HUES6 (cell line): ENCODE measurements around the gene UBA7.
"Not testable (repeated sequence)": the region's sequence is repeated elsewhere in the genome, so short reads cannot be mapped to it uniquely, and the experiment has no call there.

Experiments used
- H3K27ac ChIP-seq: 2 replicates; pipeline ENCODE4 v1.7.0; 2013; ENCODE audit warnings: low read depth, mild to moderate bottlenecking, low read length, inconsistent platforms
- H3K27me3 ChIP-seq: 2 replicates; pipeline ENCODE4 v1.6.1; 2013; ENCODE audit warnings: low read length; ENCODE audit not compliant: control insufficient read depth, insufficient read depth
- H3K36me3 ChIP-seq: 2 replicates; pipeline ENCODE4 v1.6.1; 2013; ENCODE audit warnings: low read length; ENCODE audit not compliant: control insufficient read depth, insufficient read depth
- H3K4me1 ChIP-seq: 2 replicates; pipeline ENCODE4 v1.6.1; 2013; ENCODE audit warnings: low read length; ENCODE audit not compliant: control insufficient read depth, insufficient read depth
- H3K4me3 ChIP-seq: 2 replicates; pipeline ENCODE4 v1.5.1; 2013; ENCODE audit warnings: low read depth, low read length
- H3K9ac ChIP-seq: one replicate; pipeline ENCODE4 v1.6.1; 2013; ENCODE audit warnings: mild to moderate bottlenecking, low read length
- H3K9me3 ChIP-seq: 2 replicates; pipeline ENCODE4 v1.6.1; 2013; ENCODE audit warnings: low read depth, low read length; ENCODE audit not compliant: control insufficient read depth, insufficient read depth

UBA7 gene

GRCh38 chr3:49839193-49839809, 25.5 kb upstream of the UBA7 start:
- Histone ChIP-seq H3K9ac (no peak overlapping the region), H3K36me3 (peaks cover 80% of the 10 kb centered on the region), H3K4me3 (no peak overlapping the region), H3K9me3 (no peaks in the 10 kb centered on the region), H3K27me3 (no peaks in the 10 kb centered on the region), H3K4me1 (no peaks in the 10 kb centered on the region), H3K27ac (no peak overlapping the region)

DNA sequence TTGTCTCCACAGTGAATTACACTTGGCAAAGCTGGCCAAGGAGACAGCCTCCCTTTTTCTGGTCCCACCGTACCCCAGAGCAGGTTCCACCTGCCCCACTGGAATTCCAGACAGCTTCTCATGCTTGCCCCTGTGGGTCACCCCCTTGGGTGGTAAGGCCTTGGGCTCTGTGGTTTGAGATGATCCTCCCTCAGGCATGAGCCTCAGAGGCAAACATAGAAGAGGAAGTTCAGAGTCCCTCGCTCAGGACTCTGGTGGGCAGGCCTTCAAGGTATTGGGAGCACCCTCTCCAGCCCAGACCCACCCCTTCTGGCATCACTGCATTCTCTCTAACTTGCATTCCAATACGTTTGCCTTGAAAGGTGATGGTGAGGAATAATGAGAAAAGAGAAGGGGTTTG, 17.6 kb upstream of the UBA7 start:
- Histone ChIP-seq H3K4me3 (no peak overlapping the region), H3K9ac (no peak overlapping the region), H3K27ac (no peak overlapping the region), H3K27me3 (no peaks in the 10 kb centered on the region), H3K4me1 (no peaks in the 10 kb centered on the region), H3K36me3 (peaks cover 74% of the 10 kb centered on the region), H3K9me3 (no peaks in the 10 kb centered on the region)

DNA sequence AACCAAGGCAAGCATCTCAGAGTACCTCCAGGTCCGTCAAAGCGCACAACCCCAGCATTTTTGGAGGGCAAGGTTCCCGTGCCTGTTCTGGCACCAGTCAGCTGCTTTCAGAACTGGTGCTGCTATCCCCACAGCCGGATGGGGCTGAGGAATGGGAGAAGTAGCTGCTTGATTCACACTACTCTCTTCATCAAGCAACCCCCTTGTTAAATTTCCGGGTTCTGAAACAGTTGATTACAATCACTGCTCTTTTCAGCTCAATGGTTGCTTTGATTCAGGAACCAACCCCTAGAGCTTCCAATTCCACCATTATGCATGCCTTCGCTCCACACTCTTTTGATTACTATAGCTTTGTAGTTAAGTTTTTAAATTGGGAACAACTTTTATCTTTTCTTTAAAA, 12.3 kb upstream of the UBA7 start:
- peaks cover 33% of the 10 kb centered on the region for H3K36me3 ChIP-seq
- no peaks in the 10 kb centered on the region for H3K27me3 ChIP-seq
- no peak overlapping the region for H3K27ac ChIP-seq
- no peak overlapping the region for H3K9ac ChIP-seq
- no peaks in the 10 kb centered on the region for H3K9me3 ChIP-seq
- H3K4me1 ChIP-seq: no peaks in the 10 kb centered on the region
- no peak overlapping the region for H3K4me3 ChIP-seq

- not testable (repeated sequence) for H3K27ac ChIP-seq, H3K4me3 ChIP-seq, H3K9me3 ChIP-seq, H3K4me1 ChIP-seq, H3K9ac ChIP-seq, H3K36me3 ChIP-seq, H3K27me3 ChIP-seq
Measured at GRCh38 chr3:49823131-49823530, 9.4 kb upstream of the UBA7 start.

- no peaks in the 10 kb centered on the region; the same call in 1 of the 2 replicates for H3K27me3 ChIP-seq
- no peaks in the 10 kb centered on the region for H3K9me3 ChIP-seq
- H3K4me1 ChIP-seq: no peaks in the 10 kb centered on the region; the same call in 1 of the 2 replicates
- H3K9ac ChIP-seq: no peak overlapping the region
- no peak overlapping the region for H3K4me3 ChIP-seq
- H3K36me3 ChIP-seq: no peaks in the 10 kb centered on the region
- no peak overlapping the region for H3K27ac ChIP-seq
Measured at GRCh38 chr3:49812916-49813496, 747 bp downstream of the UBA7 start.

- Histone ChIP-seq H3K4me3 (no peak overlapping the region), H3K9ac (no peak overlapping the region), H3K9me3 (no peaks in the 10 kb centered on the region)
Measured at GRCh38 chr3:49807431-49808114, 6.2 kb downstream of the UBA7 start.

GRCh38 chr3:49806850-49807249, 6.9 kb downstream of the UBA7 start:
- no peak overlapping the region for H3K27ac ChIP-seq
- H3K36me3 ChIP-seq: no peaks in the 10 kb centered on the region
- no peaks in the 10 kb centered on the region for H3K9me3 ChIP-seq
- H3K4me1 ChIP-seq: peaks cover 29% of the 10 kb centered on the region
- no peak overlapping the region for H3K4me3 ChIP-seq
- H3K27me3 ChIP-seq: peaks cover 30% of the 10 kb centered on the region
- H3K9ac ChIP-seq: no peak overlapping the region

More at GRCh38 chr3:49807431-49808114, 6.2 kb downstream of the UBA7 start:
- Histone ChIP-seq H3K4me1 (peaks cover 27% of the 10 kb centered on the region), H3K27ac (no peak overlapping the region), H3K36me3 (no peaks in the 10 kb centered on the region), H3K27me3 (peaks cover 26% of the 10 kb centered on the region)

GRCh38 chr3:49805897-49806701, 7.7 kb downstream of the UBA7 start:
- Histone ChIP-seq H3K9ac (no peak overlapping the region), H3K27me3 (peaks cover 38% of the 10 kb centered on the region), H3K36me3 (no peaks in the 10 kb centered on the region), H3K4me3 (no peak overlapping the region), H3K27ac (no peak overlapping the region), H3K9me3 (no peaks in the 10 kb centered on the region), H3K4me1 (peaks cover 29% of the 10 kb centered on the region)

- Histone ChIP-seq H3K4me3 (no peak overlapping the region), H3K36me3 (no peaks in the 10 kb centered on the region), H3K9me3 (no peaks in the 10 kb centered on the region), H3K9ac (no peak overlapping the region), H3K27ac (no peak overlapping the region), H3K4me1 (peaks cover 29% of the 10 kb centered on the region), H3K27me3 (peaks cover 40% of the 10 kb centered on the region)
Measured at GRCh38 chr3:49805367-49805782, 8.4 kb downstream of the UBA7 start.

DNA sequence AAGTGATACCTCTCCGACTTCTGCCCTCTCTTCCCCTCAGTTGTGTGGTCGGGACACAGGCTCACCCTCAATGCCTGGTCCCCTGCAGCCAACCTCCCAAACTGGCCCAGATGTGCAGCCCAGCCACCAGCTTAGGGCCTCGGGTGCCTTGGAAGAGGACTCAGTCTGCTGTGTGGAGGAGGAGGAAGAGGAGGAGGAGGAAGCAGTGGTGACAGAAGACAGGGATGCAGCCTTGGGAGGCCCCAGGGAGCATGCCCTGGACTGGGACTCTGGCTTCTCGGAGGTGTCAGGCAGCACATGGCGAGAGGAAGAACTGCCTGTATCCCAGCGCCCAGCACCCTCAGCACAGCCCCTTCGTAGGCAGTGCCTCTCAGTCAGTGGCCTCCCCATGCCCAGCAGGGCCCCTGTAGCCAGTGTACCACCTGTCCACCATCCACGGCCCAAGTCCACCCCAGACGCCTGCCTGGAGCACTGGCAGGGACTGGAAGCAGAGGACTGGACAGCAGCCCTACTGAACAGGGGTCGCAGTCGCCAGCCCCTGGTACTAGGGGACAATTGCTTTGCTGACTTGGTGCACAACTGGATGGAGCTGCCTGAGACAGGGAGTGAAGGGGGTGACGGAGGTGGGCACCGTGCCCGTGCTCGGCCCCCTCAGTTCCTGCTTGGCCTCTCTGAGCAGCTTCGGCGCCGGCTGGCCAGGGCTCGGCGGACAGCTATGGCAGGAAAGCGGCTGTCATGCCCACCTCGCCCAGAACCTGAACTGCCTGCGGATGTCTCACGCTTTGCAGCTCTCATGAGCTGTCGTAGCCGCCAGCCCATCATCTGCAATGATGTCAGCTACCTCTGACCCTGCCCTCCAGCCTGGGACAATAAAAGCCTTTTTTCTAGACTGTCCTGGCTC, 9.4 kb downstream of the UBA7 start:
- Histone ChIP-seq H3K27me3 (peaks cover 47% of the 10 kb centered on the region), H3K4me3 (peak overlapping the region; percentile 95; the same call in 1 of the 2 replicates), H3K9me3 (no peaks in the 10 kb centered on the region), H3K4me1 (peaks cover 29% of the 10 kb centered on the region), H3K9ac (no peak overlapping the region), H3K27ac (no peak overlapping the region), H3K36me3 (no peaks in the 10 kb centered on the region)
